Gastrocnemius medialis (tissue), 4 donors: ENCODE data around the gene STARD13.

Source experiments
- POLR2A ChIP-seq, 2 donors: fragments of 450-650 bp; IDR thresholded peaks; one replicate each; pipeline ENCODE4 v1.6.1; 2017; ENCODE audit warnings: antibody characterized with exemption in 2 of 2, mild to moderate bottlenecking in 2 of 2, moderate library complexity in 2 of 2
- TF ChIP-seq, protein P1 (sequence below), 5 experiments: fragments of 450-650 bp in 3 of 5; fragments of 200-600 bp in 2 of 5; sonication (generic) in 2 of 5; IDR thresholded peaks in 4 of 5; conservative IDR thresholded peaks in 1 of 5; 1 replicate in 4 of 5; 2 replicates in 1 of 5; pipeline ENCODE4 v1.5.1; 2016 to 2019; ENCODE audit warnings: antibody characterized with exemption in 5 of 5, mild to moderate bottlenecking in 3 of 5, moderate library complexity in 3 of 5

DNA sequence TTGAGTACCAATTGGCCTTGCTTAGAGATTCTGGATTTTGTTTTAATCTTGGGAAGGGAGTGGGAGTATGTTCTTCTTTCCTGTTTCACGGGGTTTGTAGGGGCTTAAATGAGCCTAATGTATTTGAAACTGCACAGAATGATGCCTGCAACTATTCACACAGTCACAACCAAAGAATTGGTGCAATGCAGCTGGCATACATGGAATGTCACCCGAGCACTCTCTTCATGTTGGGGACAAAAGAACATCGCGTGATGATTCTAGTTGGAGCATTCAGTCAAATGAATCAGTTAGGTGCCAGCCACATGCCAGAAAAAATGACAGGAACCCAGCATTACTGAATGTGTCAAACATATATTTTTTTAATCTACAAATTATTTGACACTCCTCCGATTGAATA lies 22.1 kb downstream of the STARD13 start:
- TF ChIP-seq, protein P1, sequence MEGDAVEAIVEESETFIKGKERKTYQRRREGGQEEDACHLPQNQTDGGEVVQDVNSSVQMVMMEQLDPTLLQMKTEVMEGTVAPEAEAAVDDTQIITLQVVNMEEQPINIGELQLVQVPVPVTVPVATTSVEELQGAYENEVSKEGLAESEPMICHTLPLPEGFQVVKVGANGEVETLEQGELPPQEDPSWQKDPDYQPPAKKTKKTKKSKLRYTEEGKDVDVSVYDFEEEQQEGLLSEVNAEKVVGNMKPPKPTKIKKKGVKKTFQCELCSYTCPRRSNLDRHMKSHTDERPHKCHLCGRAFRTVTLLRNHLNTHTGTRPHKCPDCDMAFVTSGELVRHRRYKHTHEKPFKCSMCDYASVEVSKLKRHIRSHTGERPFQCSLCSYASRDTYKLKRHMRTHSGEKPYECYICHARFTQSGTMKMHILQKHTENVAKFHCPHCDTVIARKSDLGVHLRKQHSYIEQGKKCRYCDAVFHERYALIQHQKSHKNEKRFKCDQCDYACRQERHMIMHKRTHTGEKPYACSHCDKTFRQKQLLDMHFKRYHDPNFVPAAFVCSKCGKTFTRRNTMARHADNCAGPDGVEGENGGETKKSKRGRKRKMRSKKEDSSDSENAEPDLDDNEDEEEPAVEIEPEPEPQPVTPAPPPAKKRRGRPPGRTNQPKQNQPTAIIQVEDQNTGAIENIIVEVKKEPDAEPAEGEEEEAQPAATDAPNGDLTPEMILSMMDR (IDR thresholded peaks at IDR 0.05 in 4 of 5, conservative IDR thresholded peaks at IDR 0.05 in 1 of 5) = no peak
- no peak for TF ChIP-seq POLR2A (IDR thresholded peaks at IDR 0.05)
